Measurements from ENCODE around the gene SNTB2. TPM values are rescaled to one million over a fixed set of nuclear protein-coding genes. Genes with fewer than 3 reads are reported as not detected.
"Not testable (repeated sequence)": the region's sequence is repeated elsewhere in the genome, so short reads cannot be mapped to it uniquely, and the experiment has no call there.

SNTB2 gene
- total and polyA plus RNA-seq, 7 donors, result 2.7 to 19.4 (median 12.6) TPM

DNA sequence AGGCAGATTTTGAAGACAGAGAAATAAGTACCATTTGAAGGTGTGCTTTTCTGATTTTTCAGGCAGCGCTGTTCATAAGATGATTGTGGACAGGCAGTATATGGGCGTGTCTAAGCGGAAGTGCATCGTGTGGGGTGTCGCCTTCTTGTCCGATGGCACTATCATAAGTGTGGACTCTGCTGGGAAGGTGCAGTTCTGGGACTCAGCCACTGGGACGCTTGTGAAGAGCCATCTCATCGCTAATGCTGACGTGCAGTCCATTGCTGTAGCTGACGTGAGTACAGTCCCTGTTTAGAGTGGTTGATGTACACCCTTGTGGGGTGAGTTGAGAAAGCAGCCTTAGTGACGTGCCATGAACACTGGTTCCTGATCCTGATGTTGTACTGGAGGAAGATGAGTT lies 43.8 kb upstream of the SNTB2 start:
- Histone ChIP-seq H3K4me1 (no peaks in the 10 kb centered on the region), H3K4me3 (no peak overlapping the region), H3K27me3 (ENCODE audit: insufficient read depth in 3 of 3, low read length in 2 of 3) (no peaks in the 10 kb centered on the region), H3K27ac (no peak overlapping the region), H3K9me3 (no peaks in the 10 kb centered on the region), H3K36me3 (ENCODE audit: insufficient read depth in 1 of 2, low read depth in 1 of 2) (peaks cover 18 to 90% of the 10 kb centered on the region in 2 donors)
- intact Hi-C loops (cut with DNase I), result no loop called here
- WGBS, 3 donors, result 89 to 91% (median 89%) methylated on average over 11 of the region's 11 CpGs
- TF ChIP-seq, protein P1, sequence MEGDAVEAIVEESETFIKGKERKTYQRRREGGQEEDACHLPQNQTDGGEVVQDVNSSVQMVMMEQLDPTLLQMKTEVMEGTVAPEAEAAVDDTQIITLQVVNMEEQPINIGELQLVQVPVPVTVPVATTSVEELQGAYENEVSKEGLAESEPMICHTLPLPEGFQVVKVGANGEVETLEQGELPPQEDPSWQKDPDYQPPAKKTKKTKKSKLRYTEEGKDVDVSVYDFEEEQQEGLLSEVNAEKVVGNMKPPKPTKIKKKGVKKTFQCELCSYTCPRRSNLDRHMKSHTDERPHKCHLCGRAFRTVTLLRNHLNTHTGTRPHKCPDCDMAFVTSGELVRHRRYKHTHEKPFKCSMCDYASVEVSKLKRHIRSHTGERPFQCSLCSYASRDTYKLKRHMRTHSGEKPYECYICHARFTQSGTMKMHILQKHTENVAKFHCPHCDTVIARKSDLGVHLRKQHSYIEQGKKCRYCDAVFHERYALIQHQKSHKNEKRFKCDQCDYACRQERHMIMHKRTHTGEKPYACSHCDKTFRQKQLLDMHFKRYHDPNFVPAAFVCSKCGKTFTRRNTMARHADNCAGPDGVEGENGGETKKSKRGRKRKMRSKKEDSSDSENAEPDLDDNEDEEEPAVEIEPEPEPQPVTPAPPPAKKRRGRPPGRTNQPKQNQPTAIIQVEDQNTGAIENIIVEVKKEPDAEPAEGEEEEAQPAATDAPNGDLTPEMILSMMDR (IDR thresholded peaks at IDR 0.05), result no peak
- DNase-seq (no peak), ATAC-seq (peak in 1 of 4 donors; percentile 47)

- intact Hi-C loops (cut with DNase I), result no loop called here
- Histone ChIP-seq H3K36me3 (ENCODE audit: insufficient read depth in 1 of 2, low read depth in 1 of 2) (peaks cover 17 to 87% of the 10 kb centered on the region in 2 donors), H3K9me3 (no peaks in the 10 kb centered on the region), H3K4me1 (no peaks in the 10 kb centered on the region), H3K4me3 (no peak overlapping the region), H3K27ac (peak overlapping the region; percentile 34), H3K27me3 (ENCODE audit: insufficient read depth in 3 of 3, low read length in 2 of 3) (no peaks in the 10 kb centered on the region)
- peak; percentile 73 to 86 (median 84) for ATAC-seq
- TF ChIP-seq, protein P1 (IDR thresholded peaks at IDR 0.05), result no peak
- 32 to 63% (median 37%) methylated on average over 4 of the region's 4 CpGs for WGBS, 3 donors
- DNase-seq, result peak in 1 of 2 donors; percentile 21
Measured at GRCh38 chr16:69145658-69146057, 41.3 kb upstream of the SNTB2 start.

- H3K36me3 ChIP-seq (ENCODE audit: insufficient read depth in 1 of 2, low read depth in 1 of 2), result peaks cover 13 to 87% of the 10 kb centered on the region in 2 donors
- not testable (repeated sequence) for H3K27ac ChIP-seq; ATAC-seq; H3K9me3 ChIP-seq; H3K27me3 ChIP-seq (ENCODE audit: insufficient read depth in 3 of 3, low read length in 2 of 3); DNase-seq; H3K4me3 ChIP-seq; H3K4me1 ChIP-seq
- 60 to 77% (median 67%) methylated on average over 9 of the region's 9 CpGs for WGBS, 3 donors
- intact Hi-C loops (cut with DNase I), result loop anchor here (2.0 to 5.0 kb wide), 2 partner anchors 137 to 138 kb away; no protein-coding TSS in a partner anchor
Measured at GRCh38 chr16:69149621-69150020, 37.3 kb upstream of the SNTB2 start.

- Histone ChIP-seq H3K4me1 (no peaks in the 10 kb centered on the region), H3K27me3 (ENCODE audit: insufficient read depth in 3 of 3, low read length in 2 of 3) (no peaks in the 10 kb centered on the region), H3K4me3 (no peak overlapping the region), H3K27ac (no peak overlapping the region), H3K36me3 (ENCODE audit: insufficient read depth in 1 of 2, low read depth in 1 of 2) (peaks cover 13 to 87% of the 10 kb centered on the region in 2 donors), H3K9me3 (no peaks in the 10 kb centered on the region)
- ATAC-seq (peak; percentile 53 to 81 (median 76)), DNase-seq (no peak)
- TF ChIP-seq, protein P1 (IDR thresholded peaks at IDR 0.05), result peak; percentile 79
- intact Hi-C loops (cut with DNase I), result loop anchor here (2.0 to 5.0 kb wide), 2 partner anchors 136 to 137 kb away; no protein-coding TSS in a partner anchor
- WGBS, 3 donors, result 61 to 65% (median 64%) methylated on average over 16 of the region's 16 CpGs
Measured at GRCh38 chr16:69150146-69150865, 36.7 kb upstream of the SNTB2 start.

- intact Hi-C loops (cut with DNase I), result no loop called here
- Histone ChIP-seq H3K4me3 (no peak overlapping the region), H3K27me3 (ENCODE audit: insufficient read depth in 3 of 3, low read length in 2 of 3) (no peaks in the 10 kb centered on the region), H3K4me1 (no peaks in the 10 kb centered on the region), H3K36me3 (ENCODE audit: insufficient read depth in 1 of 2, low read depth in 1 of 2) (peaks cover 29 to 100% of the 10 kb centered on the region in 2 donors), H3K27ac (no peak overlapping the region), H3K9me3 (no peaks in the 10 kb centered on the region)
- TF ChIP-seq, protein P1 (IDR thresholded peaks at IDR 0.05), result no peak
- 78 to 86% (median 83%) methylated on average over 3 of the region's 3 CpGs for WGBS, 3 donors
- ATAC-seq, result no peak
- DNase-seq, result no peak
Measured at GRCh38 chr16:69157196-69157595, 29.8 kb upstream of the SNTB2 start.

All from psoas muscle (tissue), 8 donors.